Measurements from ENCODE around the gene HDAC8.

DNA sequence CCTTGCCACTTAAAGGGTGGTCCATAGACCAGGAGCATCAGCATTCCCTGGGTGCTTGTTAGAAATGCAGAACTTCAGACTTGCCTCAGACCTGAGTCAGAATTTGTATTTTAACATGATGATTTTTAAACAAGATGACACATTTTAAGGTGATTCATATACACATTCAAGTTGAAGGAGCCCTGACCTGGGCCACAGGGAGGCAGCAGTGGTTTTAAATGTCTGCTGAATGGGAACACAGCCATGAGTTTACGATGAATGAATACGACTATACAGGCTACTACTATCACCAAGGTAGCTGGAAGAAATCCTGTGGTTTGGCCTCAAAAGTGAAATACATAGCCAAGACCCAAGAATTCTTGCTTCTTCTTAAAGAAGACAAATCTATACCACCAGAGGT lies 2.9 kb downstream of the HDAC8 start:
- no peak for TF ChIP-seq POLR2A (IDR thresholded peaks at IDR 0.05; ENCODE audit: low read length)
- no peak for TF ChIP-seq GATA1 (IDR thresholded peaks at IDR 0.05; ENCODE audit: low read depth, low read length)
